ENCODE measurements around the gene NDUFA9. TPM values are rescaled to one million over a fixed set of nuclear protein-coding genes. Genes with fewer than 3 reads are reported as not detected.

The NDUFA9 gene
- total RNA-seq (2014; rRNA removed; shearing (Covaris generic)), result 69.1 and 72.0 TPM in 2 replicates
- total RNA-seq (2022), result 83.9 and 123 TPM in 2 replicates
- percentile 69 among the genes with signal in this experiment for Bru-seq, nascent RNA
- BruChase-seq, experiment 1, labeled RNA remaining after a 6-hour chase, result percentile 78 among the genes with signal in this experiment
- BruChase-seq, experiment 2, labeled RNA remaining after a 2-hour chase, result percentile 73 among the genes with signal in this experiment
- long read RNA-seq, full-length matches to known transcripts, result 181 of 196 reads
- long read RNA-seq, partial matches to known transcripts, result 4 of 196 reads
- long read RNA-seq, other reads (novel, unspliced or antisense), result 11 of 196 reads

DNA sequence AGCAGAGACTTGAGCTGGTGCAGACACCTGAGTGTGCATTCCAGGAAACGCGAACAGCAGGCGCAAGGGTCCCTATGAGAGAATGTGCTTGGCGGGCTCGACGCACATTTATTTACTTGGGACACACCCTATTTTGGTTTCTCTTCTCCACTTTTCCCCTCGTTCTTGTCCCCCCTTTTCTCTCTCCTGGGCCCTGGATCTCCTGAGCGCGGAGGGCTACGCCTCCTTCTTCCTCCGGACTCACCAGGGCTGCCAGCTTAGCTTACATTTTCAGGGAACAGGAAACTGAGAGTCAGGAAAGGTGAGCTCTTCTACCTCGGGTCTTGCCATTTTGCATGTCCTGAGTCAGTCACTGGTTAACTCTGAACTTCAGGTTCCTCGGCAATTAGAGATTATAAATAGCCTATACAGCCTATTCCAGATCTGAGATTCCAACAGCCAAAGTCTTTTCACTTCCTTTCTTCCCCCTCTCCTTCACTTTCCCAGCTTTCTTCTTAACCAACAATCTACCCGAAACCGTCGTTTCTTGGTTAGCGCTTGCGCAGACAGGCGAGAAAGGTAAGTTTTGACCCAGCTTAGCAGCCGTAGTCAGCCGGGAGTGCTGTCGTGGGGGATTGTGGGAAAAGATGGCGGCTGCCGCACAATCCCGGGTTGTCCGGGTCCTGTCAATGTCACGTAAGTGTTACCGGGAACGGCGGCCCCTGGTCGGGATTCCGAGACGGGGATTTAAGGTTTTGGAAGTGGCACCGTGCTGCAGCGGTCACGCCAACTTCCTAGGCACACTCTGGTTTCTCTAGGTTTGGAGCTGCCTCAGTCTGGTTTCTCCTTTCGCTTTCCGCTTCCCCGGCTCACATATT, at the start of gene NDUFA9, which contains the start of gene AKAP3:
Gene NDUFA9, plus strand, starts transcription at position 614 of the 857 bp plus-strand sequence. Its CDS starts 13 bp downstream, at position 627.
Gene AKAP3, minus strand, starts transcription at position 551 of the 857 bp plus-strand sequence. CDS start 10,855 bp downstream, outside the sequence.
- peaks cover 18% of the 10 kb centered on the region; the same call in 1 of the 2 replicates for H4K20me1 ChIP-seq (ENCODE audit: insufficient read depth, low read length)
- TSS peak; percentile 94 for BruUV-seq (replicated peaks)
- POLR2A ChIA-PET, result interaction anchor here (0.6 to 1.5 kb wide), 7 partner anchors 11 to 326 kb away, joined by 3 to 6 read pairs (median 3); no protein-coding TSS in a partner anchor

DNA sequence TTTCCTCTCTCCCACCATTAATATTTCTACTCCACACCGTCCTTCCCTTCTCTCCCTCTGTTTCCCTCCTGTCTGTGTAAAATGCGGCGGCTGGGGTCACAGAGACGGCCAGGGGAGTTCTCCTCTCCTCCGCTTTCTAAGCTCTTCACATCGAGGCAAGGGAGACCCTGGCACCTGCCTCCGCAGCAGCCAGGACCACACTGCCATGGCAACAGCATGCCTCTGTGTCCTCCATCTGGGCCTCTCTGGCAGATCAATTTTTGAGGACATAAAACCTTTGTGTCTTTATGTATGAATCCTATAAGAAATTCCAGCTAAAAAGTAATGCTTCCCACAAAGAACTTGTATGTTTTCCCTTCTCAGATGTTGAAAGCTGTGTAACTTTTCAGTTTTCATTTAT, 45.5 kb upstream of the NDUFA9 start:
- ChIA-PET CTCF (ENCODE audit: unreplicated experiment) (no interaction called here), POLR2A (interaction anchor here (0.6 to 1.2 kb wide), 3 partner anchors 12 to 279 kb away, joined by 3 read pairs; no protein-coding TSS in a partner anchor)
- no peak overlapping the region for H2AFZ ChIP-seq (ENCODE audit: low read length)
- H3K27ac ChIP-seq (ENCODE audit: low read depth, low read length, poor library complexity, severe bottlenecking), result no peak overlapping the region
- peaks cover 14% of the 10 kb centered on the region; the same call in 1 of the 2 replicates for H3K79me2 ChIP-seq (ENCODE audit: insufficient read depth, low read depth, low read length)
- H4K20me1 ChIP-seq (ENCODE audit: insufficient read depth, low read length), result no peaks in the 10 kb centered on the region
- intact Hi-C loops (cut with micrococcal nuclease; ENCODE audit: unreplicated experiment), result no loop called here
- DNase-seq (ENCODE audit: low spot score), result no peak
- no peak overlapping the region for H3K4me3 ChIP-seq (ENCODE audit: low read depth, low read length, poor library complexity, severe bottlenecking)
- H3K9me3 ChIP-seq (ENCODE audit: low read length), result no peaks in the 10 kb centered on the region
- no peaks in the 10 kb centered on the region for H3K9me2 ChIP-seq (ENCODE audit: insufficient read depth, low read length)
- no TSS peak for BruUV-seq (replicated peaks)
- no peak for TF ChIP-seq EZH2phosphoT487 (IDR thresholded peaks at IDR 0.05; ENCODE audit: borderline replicate concordance, low read depth, low read length)
- TF ChIP-seq, protein P1, sequence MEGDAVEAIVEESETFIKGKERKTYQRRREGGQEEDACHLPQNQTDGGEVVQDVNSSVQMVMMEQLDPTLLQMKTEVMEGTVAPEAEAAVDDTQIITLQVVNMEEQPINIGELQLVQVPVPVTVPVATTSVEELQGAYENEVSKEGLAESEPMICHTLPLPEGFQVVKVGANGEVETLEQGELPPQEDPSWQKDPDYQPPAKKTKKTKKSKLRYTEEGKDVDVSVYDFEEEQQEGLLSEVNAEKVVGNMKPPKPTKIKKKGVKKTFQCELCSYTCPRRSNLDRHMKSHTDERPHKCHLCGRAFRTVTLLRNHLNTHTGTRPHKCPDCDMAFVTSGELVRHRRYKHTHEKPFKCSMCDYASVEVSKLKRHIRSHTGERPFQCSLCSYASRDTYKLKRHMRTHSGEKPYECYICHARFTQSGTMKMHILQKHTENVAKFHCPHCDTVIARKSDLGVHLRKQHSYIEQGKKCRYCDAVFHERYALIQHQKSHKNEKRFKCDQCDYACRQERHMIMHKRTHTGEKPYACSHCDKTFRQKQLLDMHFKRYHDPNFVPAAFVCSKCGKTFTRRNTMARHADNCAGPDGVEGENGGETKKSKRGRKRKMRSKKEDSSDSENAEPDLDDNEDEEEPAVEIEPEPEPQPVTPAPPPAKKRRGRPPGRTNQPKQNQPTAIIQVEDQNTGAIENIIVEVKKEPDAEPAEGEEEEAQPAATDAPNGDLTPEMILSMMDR (conservative IDR thresholded peaks at IDR 0.05; ENCODE audit: low read length), result no peak
- H3K4me2 ChIP-seq (ENCODE audit: low read length), result no peak overlapping the region
- H3K4me1 ChIP-seq (ENCODE audit: insufficient read depth, low read length, poor library complexity, severe bottlenecking), result no peaks in the 10 kb centered on the region
- no peaks in the 10 kb centered on the region for H3K36me3 ChIP-seq (ENCODE audit: insufficient read depth, low read length)

More for the DNA sequence above, at the start of gene NDUFA9, which contains the start of gene AKAP3:
- peak within 1 kb of the TSS; percentile 84 for H3K4me3 ChIP-seq (ENCODE audit: low read depth, low read length, poor library complexity, severe bottlenecking)
- H3K9me3 ChIP-seq (ENCODE audit: low read length), result no peaks in the 10 kb centered on the region
- H3K27ac ChIP-seq (ENCODE audit: low read depth, low read length, poor library complexity, severe bottlenecking), result peak within 1 kb of the TSS; percentile 59
- intact Hi-C loops (cut with micrococcal nuclease; ENCODE audit: unreplicated experiment), result loop anchor here (2.0 kb wide), 3 partner anchors 44 to 180 kb away; partner anchors contain the start of gene RAD51AP1
- H3K36me3 ChIP-seq (ENCODE audit: insufficient read depth, low read length), result peaks cover 22% of the 10 kb centered on the region; the same call in 1 of the 2 replicates
- peaks cover 47% of the 10 kb centered on the region for H3K79me2 ChIP-seq (ENCODE audit: insufficient read depth, low read depth, low read length)
- CTCF ChIA-PET (ENCODE audit: unreplicated experiment), result no interaction called here
- H3K4me2 ChIP-seq (ENCODE audit: low read length), result peak within 1 kb of the TSS; percentile 87
- DNase-seq (ENCODE audit: low spot score), result peak; percentile 81
- peak within 1 kb of the TSS; percentile 90 for H2AFZ ChIP-seq (ENCODE audit: low read length)
- no peaks in the 10 kb centered on the region for H3K9me2 ChIP-seq (ENCODE audit: insufficient read depth, low read length)
- H3K4me1 ChIP-seq (ENCODE audit: insufficient read depth, low read length, poor library complexity, severe bottlenecking), result peaks cover 47% of the 10 kb centered on the region
- TF ChIP-seq EZH2phosphoT487 (IDR thresholded peaks at IDR 0.05; ENCODE audit: borderline replicate concordance, low read depth, low read length), result no peak
- TF ChIP-seq, protein P1 (conservative IDR thresholded peaks at IDR 0.05; ENCODE audit: low read length), result no peak
